HEK293 (cell line): ENCODE measurements around the gene CYB5R2.

Experiments
- CTCF ChIA-PET: fragments of 350-600 bp; formaldehyde crosslinking; extraction: SDS; loops from one replicate; lab custom pipeline; 2021; ENCODE audit warnings: antibody characterized with exemption; lab: Yijun Ruan, JAX
- POLR2A ChIA-PET: fragments of 300-600 bp; formaldehyde crosslinking; extraction: SDS; loops from one replicate; lab custom pipeline; 2020; ENCODE audit warnings: antibody characterized with exemption, inconsistent platforms; lab: Yijun Ruan, JAX
- H3K27ac ChIP-seq: fragments of 200-500 bp; sonication (Bioruptor generic); 2 replicates; pipeline ENCODE4 v1.5.1; 2014; ENCODE audit warnings: low read depth, low read length, control low read depth, inconsistent platforms; ENCODE audit errors: extremely low read depth
- H3K36me3 ChIP-seq, 2 experiments: fragments of 200-500 bp in 1 of 2; sonication (Bioruptor generic) in 1 of 2; 1 replicate in 1 of 2; 2 replicates in 1 of 2; pipeline ENCODE4 v1.5.1; 2014 to 2017; ENCODE audit warnings: inconsistent platforms in 2 of 2, low read length in 2 of 2; ENCODE audit not compliant: control insufficient read depth in 2 of 2, insufficient read depth in 1 of 2
- H3K4me1 ChIP-seq: fragments of 200-500 bp; sonication (Bioruptor generic); 2 replicates; pipeline ENCODE4 v1.5.1; 2014; ENCODE audit warnings: mild to moderate bottlenecking, low read length, inconsistent platforms; ENCODE audit not compliant: control insufficient read depth, insufficient read depth
- H3K4me3 ChIP-seq: 2 replicates; pipeline ENCODE4 v1.5.1; 2011; ENCODE audit warnings: low read depth, mild to moderate bottlenecking, control low read depth, low read length, moderate library complexity
- H3K9me3 ChIP-seq: fragments of 200-500 bp; sonication (Bioruptor generic); 2 replicates; pipeline ENCODE4 v1.5.1; 2014; ENCODE audit warnings: low read depth, low read length, inconsistent platforms; ENCODE audit not compliant: control insufficient read depth, insufficient read depth
- IKZF3 ChIP-seq: fragments of 450-650 bp; IDR thresholded peaks from 2 replicates; pipeline ENCODE4 v1.5.0; 2018; ENCODE audit warnings: missing biosample characterization, mild to moderate bottlenecking, missing genetic modification characterization, moderate library complexity
- ZBTB48 ChIP-seq: fragments of 450-650 bp; formaldehyde crosslinking; IDR thresholded peaks from 2 replicates; pipeline ENCODE4 v1.5.1; 2016; ENCODE audit warnings: missing biosample characterization, missing genetic modification characterization
- ZFP37 ChIP-seq: fragments of 450-650 bp; formaldehyde crosslinking; IDR thresholded peaks from 2 replicates; pipeline ENCODE4 v1.5.1; 2016; ENCODE audit warnings: missing biosample characterization, missing genetic modification characterization
- ZNF140 ChIP-seq: fragments of 450-650 bp; formaldehyde crosslinking; IDR thresholded peaks from 2 replicates; pipeline ENCODE4 v1.5.1; 2016; ENCODE audit warnings: missing biosample characterization, missing genetic modification characterization
- ZNF19 ChIP-seq: fragments of 450-650 bp; formaldehyde crosslinking; IDR thresholded peaks from 2 replicates; pipeline ENCODE4; 2016; ENCODE audit warnings: missing biosample characterization, missing genetic modification characterization, low read depth
- ZNF239 ChIP-seq: fragments of 450-650 bp; formaldehyde crosslinking; IDR thresholded peaks from 2 replicates; pipeline ENCODE4 v1.5.1; 2016; ENCODE audit warnings: missing biosample characterization, missing genetic modification characterization
- ZNF335 ChIP-seq: fragments of 450-650 bp; formaldehyde crosslinking; conservative IDR thresholded peaks from 2 replicates; pipeline ENCODE4 v1.5.1; 2016; ENCODE audit warnings: missing biosample characterization, missing genetic modification characterization
- ZNF341 ChIP-seq: fragments of 450-650 bp; formaldehyde crosslinking; IDR thresholded peaks from 2 replicates; pipeline ENCODE4; 2016; ENCODE audit warnings: low read depth, missing biosample characterization, missing genetic modification characterization
- ZNF514 ChIP-seq: fragments of 450-650 bp; formaldehyde crosslinking; IDR thresholded peaks from 2 replicates; pipeline ENCODE4 v1.5.1; 2016; ENCODE audit warnings: missing biosample characterization, missing genetic modification characterization
- ZNF560 ChIP-seq: fragments of 450-650 bp; formaldehyde crosslinking; IDR thresholded peaks from 2 replicates; pipeline ENCODE4 v1.5.1; 2017; ENCODE audit warnings: missing biosample characterization, missing genetic modification characterization, borderline replicate concordance
- ZSCAN16 ChIP-seq: fragments of 450-650 bp; formaldehyde crosslinking; IDR thresholded peaks from 2 replicates; pipeline ENCODE4 v1.5.1; 2016; ENCODE audit warnings: missing biosample characterization, missing genetic modification characterization
- ZXDB ChIP-seq: fragments of 450-650 bp; formaldehyde crosslinking; IDR thresholded peaks from 2 replicates; pipeline ENCODE4 v1.5.1; 2016; ENCODE audit warnings: missing biosample characterization, missing genetic modification characterization
- TF ChIP-seq, protein P1 (sequence below): fragments of 450-650 bp; formaldehyde crosslinking; IDR thresholded peaks from 2 replicates; pipeline ENCODE4 v1.5.1; 2016; ENCODE audit warnings: missing biosample characterization, missing genetic modification characterization
- TF ChIP-seq, protein P2 (sequence below): fragments of 450-650 bp; formaldehyde crosslinking; IDR thresholded peaks from 2 replicates; pipeline ENCODE4 v1.5.1; 2016; ENCODE audit warnings: missing biosample characterization, missing genetic modification characterization
- TF ChIP-seq, protein P3 (sequence below): fragments of 450-650 bp; formaldehyde crosslinking; IDR thresholded peaks from 2 replicates; pipeline ENCODE4 v1.5.1; 2016; ENCODE audit warnings: missing biosample characterization, missing genetic modification characterization
- TF ChIP-seq, protein P4 (sequence below): fragments of 450-650 bp; formaldehyde crosslinking; IDR thresholded peaks from 2 replicates; pipeline ENCODE4 v1.5.1; 2016; ENCODE audit warnings: missing biosample characterization, missing genetic modification characterization
- TF ChIP-seq, protein P5 (sequence below): fragments of 450-650 bp; formaldehyde crosslinking; IDR thresholded peaks from 2 replicates; pipeline ENCODE4 v1.5.1; 2016; ENCODE audit warnings: missing biosample characterization, missing genetic modification characterization

CYB5R2 gene

DNA sequence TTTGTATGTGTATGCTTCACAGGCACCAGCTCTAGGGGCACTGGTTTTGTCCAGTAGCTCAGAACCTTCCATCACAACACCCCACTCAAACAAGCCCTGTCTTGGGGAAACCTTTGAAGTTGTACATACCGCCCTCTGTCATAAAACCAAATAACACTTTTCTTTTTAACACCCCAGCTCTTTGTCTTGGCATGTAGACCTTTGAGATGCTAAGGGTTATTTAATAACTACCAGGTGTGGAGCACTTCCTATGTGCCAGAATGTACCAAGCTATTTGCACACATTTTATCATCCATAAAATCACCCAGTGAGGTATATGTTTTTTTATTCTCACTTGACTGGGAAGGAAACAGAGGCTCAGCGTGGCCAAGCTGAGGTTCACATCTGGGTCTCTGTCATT lies 50.6 kb downstream of the CYB5R2 start:
- POLR2A ChIA-PET, result no interaction called here
- no peak for TF ChIP-seq ZNF335 (tag by site-specific recombination)
- TF ChIP-seq ZFP37 (tag by site-specific recombination), result no peak
- TF ChIP-seq ZNF140 (tag by site-specific recombination), result no peak
- TF ChIP-seq, protein P1, sequence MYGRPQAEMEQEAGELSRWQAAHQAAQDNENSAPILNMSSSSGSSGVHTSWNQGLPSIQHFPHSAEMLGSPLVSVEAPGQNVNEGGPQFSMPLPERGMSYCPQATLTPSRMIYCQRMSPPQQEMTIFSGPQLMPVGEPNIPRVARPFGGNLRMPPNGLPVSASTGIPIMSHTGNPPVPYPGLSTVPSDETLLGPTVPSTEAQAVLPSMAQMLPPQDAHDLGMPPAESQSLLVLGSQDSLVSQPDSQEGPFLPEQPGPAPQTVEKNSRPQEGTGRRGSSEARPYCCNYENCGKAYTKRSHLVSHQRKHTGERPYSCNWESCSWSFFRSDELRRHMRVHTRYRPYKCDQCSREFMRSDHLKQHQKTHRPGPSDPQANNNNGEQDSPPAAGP (tag by site-specific recombination), result no peak
- H3K4me1 ChIP-seq, result no peaks in the 10 kb centered on the region
- H3K36me3 ChIP-seq, result peaks cover 0 to 23% of the 10 kb centered on the region in 2 experiments; a peak in 1 of 3 replicates
- no peak overlapping the region for H3K27ac ChIP-seq
- no peaks in the 10 kb centered on the region for H3K9me3 ChIP-seq
- H3K4me3 ChIP-seq, result no peak overlapping the region
- CTCF ChIA-PET, result interaction anchor here (1.4 kb wide), 1 partner anchor 48 kb away, joined by 4 read pairs; no protein-coding TSS in a partner anchor

DNA sequence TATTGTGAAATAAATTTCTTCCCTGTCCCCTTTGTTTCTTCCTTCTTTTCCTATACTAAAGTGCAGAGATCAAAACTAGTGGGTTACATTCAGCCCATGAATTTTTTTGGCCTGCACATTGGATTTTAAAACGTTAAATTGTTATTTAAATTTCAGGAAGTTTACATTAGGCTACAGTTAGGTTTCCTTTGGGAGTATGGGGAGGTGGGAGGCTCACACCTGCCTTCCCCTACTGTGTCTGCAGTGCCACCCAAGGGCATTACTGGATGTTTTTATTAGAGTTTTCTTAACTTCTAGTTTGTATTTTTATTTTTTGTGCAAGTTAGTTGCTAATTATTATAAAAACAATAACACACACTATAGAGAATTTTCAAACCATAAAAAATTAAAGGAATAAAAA lies 51.7 kb downstream of the CYB5R2 start:
- TF ChIP-seq, protein P2, sequence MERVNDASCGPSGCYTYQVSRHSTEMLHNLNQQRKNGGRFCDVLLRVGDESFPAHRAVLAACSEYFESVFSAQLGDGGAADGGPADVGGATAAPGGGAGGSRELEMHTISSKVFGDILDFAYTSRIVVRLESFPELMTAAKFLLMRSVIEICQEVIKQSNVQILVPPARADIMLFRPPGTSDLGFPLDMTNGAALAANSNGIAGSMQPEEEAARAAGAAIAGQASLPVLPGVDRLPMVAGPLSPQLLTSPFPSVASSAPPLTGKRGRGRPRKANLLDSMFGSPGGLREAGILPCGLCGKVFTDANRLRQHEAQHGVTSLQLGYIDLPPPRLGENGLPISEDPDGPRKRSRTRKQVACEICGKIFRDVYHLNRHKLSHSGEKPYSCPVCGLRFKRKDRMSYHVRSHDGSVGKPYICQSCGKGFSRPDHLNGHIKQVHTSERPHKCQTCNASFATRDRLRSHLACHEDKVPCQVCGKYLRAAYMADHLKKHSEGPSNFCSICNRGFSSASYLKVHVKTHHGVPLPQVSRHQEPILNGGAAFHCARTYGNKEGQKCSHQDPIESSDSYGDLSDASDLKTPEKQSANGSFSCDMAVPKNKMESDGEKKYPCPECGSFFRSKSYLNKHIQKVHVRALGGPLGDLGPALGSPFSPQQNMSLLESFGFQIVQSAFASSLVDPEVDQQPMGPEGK, result no peak
- no peak for TF ChIP-seq ZNF341
- no peak for TF ChIP-seq ZSCAN16 (tag by site-specific recombination)
- TF ChIP-seq ZNF514 (tag by site-specific recombination), result no peak
- TF ChIP-seq, protein P3, sequence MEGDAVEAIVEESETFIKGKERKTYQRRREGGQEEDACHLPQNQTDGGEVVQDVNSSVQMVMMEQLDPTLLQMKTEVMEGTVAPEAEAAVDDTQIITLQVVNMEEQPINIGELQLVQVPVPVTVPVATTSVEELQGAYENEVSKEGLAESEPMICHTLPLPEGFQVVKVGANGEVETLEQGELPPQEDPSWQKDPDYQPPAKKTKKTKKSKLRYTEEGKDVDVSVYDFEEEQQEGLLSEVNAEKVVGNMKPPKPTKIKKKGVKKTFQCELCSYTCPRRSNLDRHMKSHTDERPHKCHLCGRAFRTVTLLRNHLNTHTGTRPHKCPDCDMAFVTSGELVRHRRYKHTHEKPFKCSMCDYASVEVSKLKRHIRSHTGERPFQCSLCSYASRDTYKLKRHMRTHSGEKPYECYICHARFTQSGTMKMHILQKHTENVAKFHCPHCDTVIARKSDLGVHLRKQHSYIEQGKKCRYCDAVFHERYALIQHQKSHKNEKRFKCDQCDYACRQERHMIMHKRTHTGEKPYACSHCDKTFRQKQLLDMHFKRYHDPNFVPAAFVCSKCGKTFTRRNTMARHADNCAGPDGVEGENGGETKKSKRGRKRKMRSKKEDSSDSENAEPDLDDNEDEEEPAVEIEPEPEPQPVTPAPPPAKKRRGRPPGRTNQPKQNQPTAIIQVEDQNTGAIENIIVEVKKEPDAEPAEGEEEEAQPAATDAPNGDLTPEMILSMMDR (tag by site-specific recombination), result no peak
- no peak for TF ChIP-seq ZXDB (tag by site-specific recombination)
- TF ChIP-seq, protein P4, sequence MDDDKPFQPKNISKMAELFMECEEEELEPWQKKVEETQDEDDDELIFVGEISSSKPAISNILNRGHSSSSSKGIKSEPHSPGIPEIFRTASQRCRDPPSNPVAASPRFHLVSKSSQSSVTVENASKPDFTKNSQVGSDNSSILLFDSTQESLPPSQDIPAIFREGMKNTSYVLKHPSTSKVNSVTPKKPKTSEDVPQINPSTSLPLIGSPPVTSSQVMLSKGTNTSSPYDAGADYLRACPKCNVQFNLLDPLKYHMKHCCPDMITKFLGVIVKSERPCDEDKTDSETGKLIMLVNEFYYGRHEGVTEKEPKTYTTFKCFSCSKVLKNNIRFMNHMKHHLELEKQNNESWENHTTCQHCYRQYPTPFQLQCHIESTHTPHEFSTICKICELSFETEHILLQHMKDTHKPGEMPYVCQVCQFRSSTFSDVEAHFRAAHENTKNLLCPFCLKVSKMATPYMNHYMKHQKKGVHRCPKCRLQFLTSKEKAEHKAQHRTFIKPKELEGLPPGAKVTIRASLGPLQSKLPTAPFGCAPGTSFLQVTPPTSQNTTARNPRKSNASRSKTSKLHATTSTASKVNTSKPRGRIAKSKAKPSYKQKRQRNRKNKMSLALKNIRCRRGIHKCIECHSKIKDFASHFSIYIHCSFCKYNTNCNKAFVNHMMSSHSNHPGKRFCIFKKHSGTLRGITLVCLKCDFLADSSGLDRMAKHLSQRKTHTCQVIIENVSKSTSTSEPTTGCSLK, result no peak
- Histone ChIP-seq H3K9me3 (no peaks in the 10 kb centered on the region), H3K27ac (no peak overlapping the region), H3K36me3 (peaks cover 0 to 23% of the 10 kb centered on the region in 2 experiments; a peak in 1 of 3 replicates), H3K4me3 (no peak overlapping the region), H3K4me1 (no peaks in the 10 kb centered on the region)
- POLR2A ChIA-PET, result interaction anchor here (0.6 kb wide), 1 partner anchor 170 kb away, joined by 3 read pairs; no protein-coding TSS in a partner anchor
- CTCF ChIA-PET, result interaction anchor here (0.6 to 1.4 kb wide), 2 partner anchors 47 to 58 kb away, joined by 3 to 4 read pairs; no protein-coding TSS in a partner anchor

DNA sequence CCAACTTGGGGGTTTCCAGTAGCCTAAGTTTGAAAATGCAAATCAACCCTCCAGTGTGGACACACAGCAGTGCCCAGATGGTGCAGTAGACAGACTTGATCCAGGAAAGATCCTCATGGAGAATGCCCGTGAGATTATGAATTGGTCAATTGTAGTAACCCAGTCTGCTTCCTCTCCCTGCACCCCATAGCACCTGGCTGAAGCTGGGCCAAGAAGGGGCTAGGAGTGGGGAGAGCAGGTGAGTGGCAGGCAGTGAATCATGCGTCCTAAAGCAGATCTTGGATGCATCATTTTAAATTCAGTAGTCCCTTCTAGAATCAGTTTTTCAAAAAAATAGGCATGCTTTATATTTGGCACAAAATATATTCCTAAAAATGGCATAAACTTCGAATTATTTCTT lies 52.2 kb downstream of the CYB5R2 start:
- H3K36me3 ChIP-seq, result peaks cover 0 to 23% of the 10 kb centered on the region in 2 experiments; a peak in 1 of 3 replicates
- ChIA-PET POLR2A (interaction anchor here (0.6 kb wide), 1 partner anchor 169 kb away, joined by 3 read pairs; no protein-coding TSS in a partner anchor), CTCF (interaction anchor here (1.4 kb wide), 1 partner anchor 50 kb away, joined by 4 read pairs; no protein-coding TSS in a partner anchor)

More for the DNA sequence above, 52.2 kb downstream of the CYB5R2 start:
- no peaks in the 10 kb centered on the region for H3K4me1 ChIP-seq
- no peak overlapping the region for H3K27ac ChIP-seq
- no peak overlapping the region for H3K4me3 ChIP-seq
- no peak for TF ChIP-seq ZBTB48
- TF ChIP-seq IKZF3, result no peak
- TF ChIP-seq, protein P5, sequence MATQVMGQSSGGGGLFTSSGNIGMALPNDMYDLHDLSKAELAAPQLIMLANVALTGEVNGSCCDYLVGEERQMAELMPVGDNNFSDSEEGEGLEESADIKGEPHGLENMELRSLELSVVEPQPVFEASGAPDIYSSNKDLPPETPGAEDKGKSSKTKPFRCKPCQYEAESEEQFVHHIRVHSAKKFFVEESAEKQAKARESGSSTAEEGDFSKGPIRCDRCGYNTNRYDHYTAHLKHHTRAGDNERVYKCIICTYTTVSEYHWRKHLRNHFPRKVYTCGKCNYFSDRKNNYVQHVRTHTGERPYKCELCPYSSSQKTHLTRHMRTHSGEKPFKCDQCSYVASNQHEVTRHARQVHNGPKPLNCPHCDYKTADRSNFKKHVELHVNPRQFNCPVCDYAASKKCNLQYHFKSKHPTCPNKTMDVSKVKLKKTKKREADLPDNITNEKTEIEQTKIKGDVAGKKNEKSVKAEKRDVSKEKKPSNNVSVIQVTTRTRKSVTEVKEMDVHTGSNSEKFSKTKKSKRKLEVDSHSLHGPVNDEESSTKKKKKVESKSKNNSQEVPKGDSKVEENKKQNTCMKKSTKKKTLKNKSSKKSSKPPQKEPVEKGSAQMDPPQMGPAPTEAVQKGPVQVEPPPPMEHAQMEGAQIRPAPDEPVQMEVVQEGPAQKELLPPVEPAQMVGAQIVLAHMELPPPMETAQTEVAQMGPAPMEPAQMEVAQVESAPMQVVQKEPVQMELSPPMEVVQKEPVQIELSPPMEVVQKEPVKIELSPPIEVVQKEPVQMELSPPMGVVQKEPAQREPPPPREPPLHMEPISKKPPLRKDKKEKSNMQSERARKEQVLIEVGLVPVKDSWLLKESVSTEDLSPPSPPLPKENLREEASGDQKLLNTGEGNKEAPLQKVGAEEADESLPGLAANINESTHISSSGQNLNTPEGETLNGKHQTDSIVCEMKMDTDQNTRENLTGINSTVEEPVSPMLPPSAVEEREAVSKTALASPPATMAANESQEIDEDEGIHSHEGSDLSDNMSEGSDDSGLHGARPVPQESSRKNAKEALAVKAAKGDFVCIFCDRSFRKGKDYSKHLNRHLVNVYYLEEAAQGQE, result no peak
- no peak for TF ChIP-seq ZNF239 (tag by site-specific recombination)
- TF ChIP-seq ZNF19, result no peak
- no peak for TF ChIP-seq ZNF560 (tag by site-specific recombination)
- no peaks in the 10 kb centered on the region for H3K9me3 ChIP-seq
